22Rv1 (cell line): ENCODE data around the gene SNX9.

ENCODE experiments used
- H3K27ac ChIP-seq: fragments of 450-650 bp; 2 replicates; pipeline ENCODE4 v1.5.1; 2017
- CTCF ChIP-seq: fragments of 450-650 bp; IDR thresholded peaks from 2 replicates; pipeline ENCODE4 v1.5.1; 2017; ENCODE audit warnings: mild to moderate bottlenecking
- ZFX ChIP-seq: fragments of 450-650 bp; IDR thresholded peaks from 2 replicates; pipeline ENCODE4 v1.6.1; 2017; ENCODE audit warnings: antibody characterized with exemption, borderline replicate concordance

Gene SNX9

GRCh38 chr6:157861814-157862213 is 38.8 kb downstream of the SNX9 start:
- TF ChIP-seq CTCF (no peak), ZFX (no peak)
- H3K27ac ChIP-seq = no peak overlapping the region

GRCh38 chr6:157862706-157863105 is 39.7 kb downstream of the SNX9 start:
- TF ChIP-seq CTCF (no peak), ZFX (no peak)
- H3K27ac ChIP-seq = no peak overlapping the region

- TF ChIP-seq CTCF = no peak
- TF ChIP-seq ZFX = no peak
- H3K27ac ChIP-seq = no peak overlapping the region
Measured at GRCh38 chr6:157864185-157864761, 41.2 kb downstream of the SNX9 start.

- no peak for TF ChIP-seq ZFX
- H3K27ac ChIP-seq = no peak overlapping the region
Measured at GRCh38 chr6:157865249-157865648, 42.2 kb downstream of the SNX9 start.

GRCh38 chr6:157867155-157867559 is 44.1 kb downstream of the SNX9 start:
- TF ChIP-seq CTCF (no peak), ZFX (no peak)
- H3K27ac ChIP-seq = no peak overlapping the region

GRCh38 chr6:157867981-157868380 is 44.9 kb downstream of the SNX9 start:
- TF ChIP-seq ZFX = no peak
- no peak for TF ChIP-seq CTCF
- H3K27ac ChIP-seq = no peak overlapping the region

GRCh38 chr6:157868835-157869234 is 45.8 kb downstream of the SNX9 start:
- TF ChIP-seq CTCF = no peak
- TF ChIP-seq ZFX = no peak
- no peak overlapping the region for H3K27ac ChIP-seq
